GM23248 (cell line): ENCODE measurements around the gene NEDD4L.

Experiments
- EZH2 ChIP-seq: fragments of 200-600 bp; sonication (generic); IDR thresholded peaks from 2 replicates; pipeline ENCODE4 v1.6.1; 2018; ENCODE audit warnings: antibody characterized with exemption, mild to moderate bottlenecking; ENCODE audit not compliant: insufficient read depth, poor library complexity, severe bottlenecking
- EZH2phosphoT487 ChIP-seq: fragments of 200-600 bp; sonication (generic); IDR thresholded peaks from 2 replicates; pipeline ENCODE4 v1.6.1; 2018; ENCODE audit warnings: antibody characterized with exemption, moderate library complexity, mild to moderate bottlenecking, low read depth; ENCODE audit not compliant: insufficient read depth

GRCh38 chr18:58276789-58277739 is 233.0 kb downstream of the NEDD4L start:
- TF ChIP-seq EZH2: no peak
- no peak for TF ChIP-seq EZH2phosphoT487
